HL-60 (cell line): ENCODE results near the gene OGFOD3.
A peak's percentile ranks its signal among the peaks of the same experiment; 100 is the strongest.
"Not testable (repeated sequence)": the region's sequence is repeated elsewhere in the genome, so short reads cannot be mapped to it uniquely, and the experiment has no call there.

Experiments used
- DNase-seq, 2 experiments: peaks; one replicate each; pipeline ENCODE4 v3.0.0-alpha.2; 2010 to 2020; ENCODE audit warnings: low read depth in 1 of 2, low spot score in 1 of 2
- H3K27ac ChIP-seq: fragments of 250-450 bp; sonication (Bioruptor Pico); replicated peaks from 2 replicates; pipeline ENCODE4 v1.5.1; 2020; ENCODE audit warnings: mild to moderate bottlenecking, moderate library complexity
- H3K27me3 ChIP-seq: fragments of 250-450 bp; sonication (Bioruptor Pico); 2 replicates; pipeline ENCODE4 v1.5.1; 2021; ENCODE audit warnings: mild to moderate bottlenecking, moderate library complexity; ENCODE audit not compliant: insufficient read depth, poor library complexity, severe bottlenecking
- H3K4me3 ChIP-seq: replicated peaks from 2 replicates; pipeline ENCODE4 v1.5.1; 2011; ENCODE audit warnings: mild to moderate bottlenecking, control low read depth, low read length; ENCODE audit not compliant: insufficient read depth
- GABPA ChIP-seq: IDR thresholded peaks from 2 replicates; pipeline ENCODE4 v1.6.1; 2012; ENCODE audit warnings: low read depth
- POLR2AphosphoS5 ChIP-seq: IDR thresholded peaks from 2 replicates; pipeline ENCODE4 v1.6.1; 2012; ENCODE audit warnings: low read depth
- SPI1 ChIP-seq: IDR thresholded peaks from 2 replicates; pipeline ENCODE4 v1.6.1; 2012; ENCODE audit warnings: low read depth, mild to moderate bottlenecking, borderline replicate concordance
- TF ChIP-seq, protein P1 (sequence below): IDR thresholded peaks from 2 replicates; pipeline ENCODE4 v1.6.1; 2012; ENCODE audit warnings: low read depth; ENCODE audit not compliant: insufficient replicate concordance
- TF ChIP-seq, protein P2 (sequence below): IDR thresholded peaks from one replicate; pipeline ENCODE4 v1.5.1; 2011; ENCODE audit warnings: low read length, control low read depth, inconsistent platforms; ENCODE audit not compliant: insufficient read depth

The OGFOD3 gene

DNA sequence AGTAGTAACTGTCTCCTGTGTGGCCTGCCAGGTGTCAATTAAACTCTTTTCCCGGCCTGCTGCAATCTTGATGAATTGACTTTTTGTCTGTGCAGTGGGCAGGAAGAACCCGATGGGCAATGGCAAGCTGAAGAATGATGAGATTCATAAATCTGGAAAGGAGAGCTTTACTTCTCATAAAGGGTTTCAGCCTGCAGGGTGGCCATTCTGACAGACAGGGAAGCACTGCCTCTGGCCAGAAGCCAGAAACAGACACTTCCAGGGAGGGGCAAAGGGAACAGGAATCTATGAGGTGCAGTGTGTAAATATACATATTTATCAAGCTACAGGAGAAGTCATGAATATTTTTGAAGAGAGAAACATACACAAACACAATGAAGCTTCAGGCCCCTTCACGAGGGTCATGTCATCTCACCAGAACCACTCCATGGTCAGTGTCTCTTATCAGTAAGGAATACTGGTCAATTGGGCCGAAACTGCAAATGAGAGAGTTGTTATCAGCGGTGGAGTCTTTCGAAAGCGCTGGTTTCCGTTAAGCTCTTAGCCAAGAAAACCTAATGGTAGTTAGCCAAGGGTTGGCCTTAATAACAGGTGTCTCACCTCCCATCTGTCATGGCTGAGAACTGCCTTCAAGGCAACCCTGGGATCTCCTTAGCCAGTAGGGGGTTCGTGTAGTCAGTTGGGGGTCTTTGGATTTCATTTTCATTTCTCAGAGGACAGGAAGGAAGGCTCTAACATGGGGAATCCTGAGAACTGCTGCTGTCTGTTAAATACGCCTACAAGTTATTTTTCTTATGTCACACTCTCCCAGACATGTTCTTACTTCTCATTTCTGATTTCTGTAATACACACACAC lies 38.9 kb upstream of the OGFOD3 start:
- H3K27me3 ChIP-seq, result no peaks in the 10 kb centered on the region
- H3K27ac ChIP-seq, result peak overlapping the region; percentile 97
- TF ChIP-seq, protein P1, sequence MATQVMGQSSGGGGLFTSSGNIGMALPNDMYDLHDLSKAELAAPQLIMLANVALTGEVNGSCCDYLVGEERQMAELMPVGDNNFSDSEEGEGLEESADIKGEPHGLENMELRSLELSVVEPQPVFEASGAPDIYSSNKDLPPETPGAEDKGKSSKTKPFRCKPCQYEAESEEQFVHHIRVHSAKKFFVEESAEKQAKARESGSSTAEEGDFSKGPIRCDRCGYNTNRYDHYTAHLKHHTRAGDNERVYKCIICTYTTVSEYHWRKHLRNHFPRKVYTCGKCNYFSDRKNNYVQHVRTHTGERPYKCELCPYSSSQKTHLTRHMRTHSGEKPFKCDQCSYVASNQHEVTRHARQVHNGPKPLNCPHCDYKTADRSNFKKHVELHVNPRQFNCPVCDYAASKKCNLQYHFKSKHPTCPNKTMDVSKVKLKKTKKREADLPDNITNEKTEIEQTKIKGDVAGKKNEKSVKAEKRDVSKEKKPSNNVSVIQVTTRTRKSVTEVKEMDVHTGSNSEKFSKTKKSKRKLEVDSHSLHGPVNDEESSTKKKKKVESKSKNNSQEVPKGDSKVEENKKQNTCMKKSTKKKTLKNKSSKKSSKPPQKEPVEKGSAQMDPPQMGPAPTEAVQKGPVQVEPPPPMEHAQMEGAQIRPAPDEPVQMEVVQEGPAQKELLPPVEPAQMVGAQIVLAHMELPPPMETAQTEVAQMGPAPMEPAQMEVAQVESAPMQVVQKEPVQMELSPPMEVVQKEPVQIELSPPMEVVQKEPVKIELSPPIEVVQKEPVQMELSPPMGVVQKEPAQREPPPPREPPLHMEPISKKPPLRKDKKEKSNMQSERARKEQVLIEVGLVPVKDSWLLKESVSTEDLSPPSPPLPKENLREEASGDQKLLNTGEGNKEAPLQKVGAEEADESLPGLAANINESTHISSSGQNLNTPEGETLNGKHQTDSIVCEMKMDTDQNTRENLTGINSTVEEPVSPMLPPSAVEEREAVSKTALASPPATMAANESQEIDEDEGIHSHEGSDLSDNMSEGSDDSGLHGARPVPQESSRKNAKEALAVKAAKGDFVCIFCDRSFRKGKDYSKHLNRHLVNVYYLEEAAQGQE, result no peak
- TF ChIP-seq GABPA (no peak), POLR2AphosphoS5 (peak; percentile 54), SPI1 (peak; percentile 26; the same call in 1 of the 2 replicates)
- TF ChIP-seq, protein P2, sequence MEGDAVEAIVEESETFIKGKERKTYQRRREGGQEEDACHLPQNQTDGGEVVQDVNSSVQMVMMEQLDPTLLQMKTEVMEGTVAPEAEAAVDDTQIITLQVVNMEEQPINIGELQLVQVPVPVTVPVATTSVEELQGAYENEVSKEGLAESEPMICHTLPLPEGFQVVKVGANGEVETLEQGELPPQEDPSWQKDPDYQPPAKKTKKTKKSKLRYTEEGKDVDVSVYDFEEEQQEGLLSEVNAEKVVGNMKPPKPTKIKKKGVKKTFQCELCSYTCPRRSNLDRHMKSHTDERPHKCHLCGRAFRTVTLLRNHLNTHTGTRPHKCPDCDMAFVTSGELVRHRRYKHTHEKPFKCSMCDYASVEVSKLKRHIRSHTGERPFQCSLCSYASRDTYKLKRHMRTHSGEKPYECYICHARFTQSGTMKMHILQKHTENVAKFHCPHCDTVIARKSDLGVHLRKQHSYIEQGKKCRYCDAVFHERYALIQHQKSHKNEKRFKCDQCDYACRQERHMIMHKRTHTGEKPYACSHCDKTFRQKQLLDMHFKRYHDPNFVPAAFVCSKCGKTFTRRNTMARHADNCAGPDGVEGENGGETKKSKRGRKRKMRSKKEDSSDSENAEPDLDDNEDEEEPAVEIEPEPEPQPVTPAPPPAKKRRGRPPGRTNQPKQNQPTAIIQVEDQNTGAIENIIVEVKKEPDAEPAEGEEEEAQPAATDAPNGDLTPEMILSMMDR, result no peak
- DNase-seq, result peak in 1 of 2 experiments; percentile 90
- peak overlapping the region; percentile 86 for H3K4me3 ChIP-seq

DNA sequence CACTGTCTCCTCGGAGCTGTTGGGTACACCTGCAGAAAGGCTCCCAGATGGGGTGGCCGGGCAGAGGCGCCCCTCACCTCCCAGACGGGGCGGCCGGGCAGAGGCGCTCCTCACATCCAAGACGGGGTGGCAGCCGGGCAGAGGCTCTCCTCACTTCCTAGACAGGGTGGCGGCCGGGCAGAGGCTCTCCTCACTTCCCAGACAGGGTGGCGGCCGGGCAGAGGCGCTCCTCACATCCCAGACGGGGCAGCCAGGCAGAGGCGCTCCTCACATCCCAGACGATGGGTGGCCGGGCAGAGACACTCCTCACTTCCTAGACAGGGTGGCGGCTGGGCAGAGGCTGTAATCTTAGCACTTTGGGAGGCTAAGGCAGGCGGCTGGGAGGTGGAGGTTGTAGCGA lies 35.3 kb upstream of the OGFOD3 start:
- not testable (repeated sequence) for H3K27ac ChIP-seq, DNase-seq, H3K27me3 ChIP-seq, H3K4me3 ChIP-seq

DNA sequence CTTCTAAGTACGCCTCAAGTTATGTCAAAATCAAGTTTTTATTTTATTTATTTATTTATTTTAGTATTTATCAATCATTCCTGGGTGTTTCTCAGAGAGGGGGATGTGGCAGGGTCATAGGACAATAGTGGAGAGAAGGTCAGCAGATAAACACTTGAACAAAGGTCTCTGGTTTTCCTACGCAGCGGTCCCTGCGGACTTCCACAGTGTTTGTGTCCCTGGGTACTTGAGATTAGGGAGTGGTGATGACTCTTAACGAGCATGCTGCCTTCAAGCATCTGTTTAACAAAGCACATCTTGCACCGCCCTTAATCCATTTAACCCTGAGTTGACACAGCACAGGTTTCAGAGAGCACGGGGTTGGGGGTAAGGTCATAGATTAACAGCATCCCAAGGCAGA lies 34.8 kb upstream of the OGFOD3 start:
- DNase-seq, result not testable (repeated sequence)

GRCh38 chr17:82452162-82452561 lies 33.8 kb upstream of the OGFOD3 start:
- DNase-seq, result no peak
- no peak overlapping the region for H3K27ac ChIP-seq
- no peak overlapping the region for H3K4me3 ChIP-seq
- TF ChIP-seq, protein P2, result no peak
- TF ChIP-seq, protein P1, result no peak
- TF ChIP-seq GABPA (no peak), POLR2AphosphoS5 (no peak), SPI1 (no peak)
- no peaks in the 10 kb centered on the region for H3K27me3 ChIP-seq

More for the DNA sequence above, 34.8 kb upstream of the OGFOD3 start:
- not testable (repeated sequence) for H3K27me3 ChIP-seq, H3K4me3 ChIP-seq, H3K27ac ChIP-seq
